BE2C (cell line): ENCODE data around the gene SNRNP35.

Experiments
- DNase-seq: peaks from one replicate; pipeline ENCODE4 v3.0.0-alpha.2; 2020
- H3K27me3 ChIP-seq: fragments of 250-450 bp; sonication (Bioruptor Pico); 2 replicates; pipeline ENCODE4 v1.5.1; 2020; ENCODE audit warnings: mild to moderate bottlenecking
- H3K36me3 ChIP-seq: fragments of 250-450 bp; sonication (Bioruptor Pico); 2 replicates; pipeline ENCODE4 v1.5.1; 2020; ENCODE audit warnings: mild to moderate bottlenecking
- H3K4me1 ChIP-seq: fragments of 250-450 bp; sonication (Bioruptor Pico); 2 replicates; pipeline ENCODE4 v1.5.1; 2020
- H3K4me3 ChIP-seq: 2 replicates; pipeline ENCODE4 v1.5.1; 2011; ENCODE audit warnings: low read depth, low read length
- H3K9me3 ChIP-seq: fragments of 250-450 bp; sonication (Bioruptor Pico); 2 replicates; pipeline ENCODE4 v1.5.1; 2020
- CTCF ChIP-seq: IDR thresholded peaks from 2 replicates; pipeline ENCODE4 v1.5.1; 2012; ENCODE audit warnings: mild to moderate bottlenecking, low read depth, low read length

Gene SNRNP35

DNA sequence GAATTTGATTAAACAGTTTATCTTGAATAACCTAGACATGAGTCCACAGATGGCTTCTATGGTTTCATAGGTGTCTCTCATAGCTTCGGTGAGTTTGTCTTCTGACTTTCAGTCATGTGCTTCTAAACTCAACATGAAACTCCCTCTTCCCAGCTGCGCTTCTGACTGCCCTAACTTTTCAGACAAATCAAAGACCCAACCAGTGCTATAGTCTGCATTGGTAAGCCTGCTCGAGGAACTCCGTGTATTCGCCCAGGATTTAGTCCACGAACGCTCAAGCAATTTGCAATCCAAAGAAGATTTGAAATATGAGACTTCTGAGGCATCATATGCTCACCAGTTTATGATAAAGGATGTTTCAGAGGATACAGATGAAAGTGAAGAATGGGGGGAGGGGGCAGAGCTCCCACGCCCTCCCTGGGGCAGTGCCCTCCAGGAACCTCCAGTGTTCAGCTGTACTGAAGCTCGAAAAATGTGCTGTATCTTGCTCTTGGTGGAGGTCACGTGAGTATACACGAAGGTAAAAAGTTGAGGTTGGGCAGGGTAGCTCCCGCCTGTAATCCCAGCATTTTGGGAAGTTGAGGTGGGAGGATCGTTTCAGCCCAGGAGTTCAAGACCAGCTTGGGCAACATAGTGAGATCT is 16.3 kb upstream of the SNRNP35 start:
- no peaks in the 10 kb centered on the region for H3K4me1 ChIP-seq

DNA sequence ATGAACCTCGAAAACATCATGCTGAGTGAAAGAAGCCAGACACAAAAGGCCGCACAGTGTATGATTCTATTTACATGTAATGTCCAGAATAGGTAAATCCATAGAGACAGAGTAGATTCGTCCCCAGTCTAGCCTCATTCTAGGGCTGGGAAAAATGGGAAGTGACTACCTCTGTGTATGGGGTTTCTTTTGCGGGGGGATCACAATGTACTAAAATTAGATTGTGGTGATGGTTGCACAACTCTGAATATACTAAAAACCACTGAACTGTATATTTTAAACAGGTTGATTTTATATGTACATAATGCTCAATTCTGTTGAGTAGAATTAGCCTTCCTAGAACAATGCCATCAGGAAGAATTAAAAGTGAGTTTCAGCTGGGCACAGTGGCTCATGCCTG is 15.2 kb upstream of the SNRNP35 start:
- TF ChIP-seq CTCF, result no peak
- Histone ChIP-seq H3K36me3 (no peaks in the 10 kb centered on the region), H3K27me3 (no peaks in the 10 kb centered on the region), H3K4me1 (no peaks in the 10 kb centered on the region), H3K4me3 (no peak overlapping the region), H3K9me3 (no peaks in the 10 kb centered on the region)
- DNase-seq, result no peak

More for the DNA sequence above, 16.3 kb upstream of the SNRNP35 start:
- Histone ChIP-seq H3K27me3 (no peaks in the 10 kb centered on the region), H3K9me3 (no peaks in the 10 kb centered on the region), H3K4me3 (no peak overlapping the region), H3K36me3 (no peaks in the 10 kb centered on the region)
- no peak for DNase-seq
- TF ChIP-seq CTCF, result no peak

- no peak overlapping the region for H3K4me3 ChIP-seq
- DNase-seq, result no peak
- no peak for TF ChIP-seq CTCF
- no peaks in the 10 kb centered on the region for H3K27me3 ChIP-seq
- no peaks in the 10 kb centered on the region for H3K9me3 ChIP-seq
- H3K4me1 ChIP-seq, result no peaks in the 10 kb centered on the region
- H3K36me3 ChIP-seq, result no peaks in the 10 kb centered on the region
Observed at GRCh38 chr12:123444092-123445026, 13.6 kb upstream of the SNRNP35 start.

GRCh38 chr12:123445388-123446332 is 12.3 kb upstream of the SNRNP35 start:
- no peaks in the 10 kb centered on the region for H3K27me3 ChIP-seq
- no peak for DNase-seq
- H3K36me3 ChIP-seq, result no peaks in the 10 kb centered on the region
- no peaks in the 10 kb centered on the region for H3K9me3 ChIP-seq
- no peak for TF ChIP-seq CTCF
- H3K4me3 ChIP-seq, result no peak overlapping the region
- H3K4me1 ChIP-seq, result no peaks in the 10 kb centered on the region

- Histone ChIP-seq H3K27me3 (no peaks in the 10 kb centered on the region), H3K4me3 (no peak overlapping the region)
- TF ChIP-seq CTCF, result no peak
Observed at GRCh38 chr12:123446333-123446713, 11.6 kb upstream of the SNRNP35 start.

More at GRCh38 chr12:123446333-123446713, 11.6 kb upstream of the SNRNP35 start:
- no peak for DNase-seq
- Histone ChIP-seq H3K4me1 (no peaks in the 10 kb centered on the region), H3K9me3 (no peaks in the 10 kb centered on the region), H3K36me3 (no peaks in the 10 kb centered on the region)
